A549 treated with AZD9567 at 1 μM for 4 hours (cell line): Measurements from ENCODE around the gene RALGPS2. TPM values are rescaled to one million over a fixed set of nuclear protein-coding genes. Genes with fewer than 3 reads are reported as not detected.

Experiments used
- total RNA-seq: library from RNA; stranded (reverse); fragments of 200-300 nt; extraction: Qiagen RNA extraction; gene quantifications from 5 replicates; pipeline ENCODE4 v1.2.3, GENCODE V29; 2022; ENCODE audit not compliant: insufficient read depth

RALGPS2 gene
- 15.1 to 27.0 TPM (median 21.9 TPM) in 5 replicates for total RNA-seq

GRCh38 chr1:178724728-178725465 is at the start of gene RALGPS2:
Gene RALGPS2 (plus strand): TSS chr1:178725244. CDS start chr1:178776765, 51,521 bp downstream.

GRCh38 chr1:178870944-178871343 is 145.9 kb downstream of the RALGPS2 start, which contains the start of gene ANGPTL1:
Gene ANGPTL1 (minus strand): TSS chr1:178871077. CDS start chr1:178865776, 5,301 bp downstream.

Other genes with a start within 250 kb of the RALGPS2 start
- not detected in 5 replicates for gene CLEC20A, start 228.3 kb upstream of the RALGPS2 start, total RNA-seq
- 0.05 TPM in 2 of 5 replicates, not detected in the others for gene TEX35, start 212.1 kb upstream of the RALGPS2 start, total RNA-seq
- 0.03 to 0.11 TPM in 2 of 5 replicates, not detected in the others for gene ANGPTL1, start 145.8 kb downstream of the RALGPS2 start, total RNA-seq